ENCODE results near the gene PIGS. TPM values are rescaled to one million over a fixed set of nuclear protein-coding genes. Genes with fewer than 3 reads are reported as not detected.

The PIGS gene
- total RNA-seq, 1 experiment from 2014 or later = 45.8 TPM

DNA sequence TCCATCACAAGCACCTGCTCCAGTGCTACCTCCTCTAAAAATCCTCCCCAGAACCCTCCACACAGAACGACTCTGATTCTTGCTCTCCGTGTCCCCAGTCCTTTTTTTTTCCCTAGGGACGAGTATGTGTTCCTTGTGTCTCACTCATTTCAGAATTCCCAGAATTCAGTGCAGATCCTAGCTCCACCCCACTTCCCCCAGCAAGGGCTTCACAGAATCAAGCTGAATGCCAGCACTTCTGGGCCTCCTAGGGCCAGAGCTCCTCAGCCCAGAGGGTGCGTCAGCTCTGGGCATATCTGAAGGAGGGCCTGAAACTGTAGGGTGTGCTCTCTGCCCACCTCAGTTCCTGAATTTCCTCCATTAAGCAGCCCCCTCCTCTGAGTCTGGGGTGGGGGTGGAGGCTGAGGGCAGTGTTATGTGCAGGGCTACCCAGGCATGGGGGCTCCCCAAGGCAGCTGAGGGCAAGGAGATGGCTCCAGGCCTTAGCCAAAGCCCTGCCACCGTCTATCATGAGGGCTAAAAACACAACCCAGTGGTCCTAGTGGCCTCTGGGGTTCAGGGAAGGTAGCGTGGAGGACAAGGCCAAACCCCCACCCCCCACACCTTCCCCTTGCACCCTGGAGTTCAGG is 25.4 kb downstream of the PIGS start:
- H2AFZ ChIP-seq (ENCODE audit: low read depth, low read length, poor library complexity, severe bottlenecking) = no peak overlapping the region
- no peaks in the 10 kb centered on the region for H4K20me1 ChIP-seq (ENCODE audit: insufficient read depth)
- ChIA-PET POLR2A (no interaction called here), CTCF (no interaction called here), RAD21 (ENCODE audit: low non-redundant PET in 1 of 2, low total read pairs in 2 of 2, uncharacterized antibody in 2 of 2, unreplicated experiment in 2 of 2) (no interaction called here)
- no peak for DNase-seq (ENCODE audit: low read depth, low spot score)
- H3K9me2 ChIP-seq (ENCODE audit: insufficient read depth) = no peaks in the 10 kb centered on the region
- no peaks in the 10 kb centered on the region for H3K27me3 ChIP-seq (ENCODE audit: insufficient read depth, low read length)
- H3K27ac ChIP-seq (ENCODE audit: low read depth, low read length) = no peak overlapping the region
- TF ChIP-seq POLR2A (IDR thresholded peaks at IDR 0.05; ENCODE audit: borderline replicate concordance, extremely low read depth, insufficient read depth, insufficient read length) = no peak
- no peak for ATAC-seq
- H3K4me3 ChIP-seq (replicated peaks in 1 of 2; ENCODE audit: low read depth in 1 of 2, low read length in 2 of 2) = no peak overlapping the region
- peaks cover 0 to 4% of the 10 kb centered on the region in 2 experiments; a peak in 2 of 4 replicates for H3K36me3 ChIP-seq (ENCODE audit: control insufficient read depth in 1 of 2, insufficient read depth in 2 of 2, low read length in 2 of 2)
- H3K79me2 ChIP-seq (ENCODE audit: insufficient read depth, low read length) = peaks cover 5% of the 10 kb centered on the region; the same call in 1 of the 2 replicates
- intact Hi-C loops (cut with micrococcal nuclease) = no loop called here
- BruUV-seq (replicated peaks) = no TSS peak
- H3K9me3 ChIP-seq (ENCODE audit: control insufficient read depth in 1 of 2, insufficient read depth in 1 of 2, low read depth in 1 of 2, low read length in 2 of 2) = no peaks in the 10 kb centered on the region
- peaks cover 0 to 10% of the 10 kb centered on the region in 2 experiments; a peak in 1 of 4 replicates for H3K4me1 ChIP-seq (ENCODE audit: control insufficient read depth in 1 of 2, insufficient read depth in 2 of 2, low read length in 2 of 2)
- no peak overlapping the region for H3K9ac ChIP-seq (ENCODE audit: low read length)
- no peak overlapping the region for H3K4me2 ChIP-seq (ENCODE audit: low read length)

DNA sequence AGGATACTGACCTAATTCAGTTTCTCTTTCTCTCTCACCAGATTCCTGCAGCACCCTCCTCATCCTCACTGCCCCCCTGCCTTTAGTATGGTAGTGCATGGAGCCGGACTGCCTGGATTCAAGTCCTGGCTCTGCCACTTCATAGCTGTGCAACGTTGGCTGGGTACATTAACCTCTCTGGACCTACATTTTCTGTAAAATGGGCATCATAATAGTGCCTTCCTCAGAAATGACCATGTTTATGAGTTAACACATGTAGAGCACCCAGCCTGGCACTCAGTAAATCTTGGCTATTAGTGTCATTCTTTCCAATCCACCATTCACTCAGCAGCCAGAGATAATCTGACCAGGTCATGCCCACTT is 26.2 kb downstream of the PIGS start:
- Histone ChIP-seq H3K9ac (ENCODE audit: low read length) (no peak overlapping the region), H3K4me2 (ENCODE audit: low read length) (no peak overlapping the region), H3K9me2 (ENCODE audit: insufficient read depth) (no peaks in the 10 kb centered on the region), H3K9me3 (ENCODE audit: control insufficient read depth in 1 of 2, insufficient read depth in 1 of 2, low read depth in 1 of 2, low read length in 2 of 2) (no peaks in the 10 kb centered on the region), H3K27ac (ENCODE audit: low read depth, low read length) (no peak overlapping the region), H3K4me1 (ENCODE audit: control insufficient read depth in 1 of 2, insufficient read depth in 2 of 2, low read length in 2 of 2) (peaks cover 0 to 10% of the 10 kb centered on the region in 2 experiments; a peak in 1 of 4 replicates), H3K36me3 (ENCODE audit: control insufficient read depth in 1 of 2, insufficient read depth in 2 of 2, low read length in 2 of 2) (peaks cover 0 to 4% of the 10 kb centered on the region in 2 experiments; a peak in 2 of 4 replicates), H3K79me2 (ENCODE audit: insufficient read depth, low read length) (no peaks in the 10 kb centered on the region), H2AFZ (ENCODE audit: low read depth, low read length, poor library complexity, severe bottlenecking) (no peak overlapping the region), H4K20me1 (ENCODE audit: insufficient read depth) (no peaks in the 10 kb centered on the region), H3K27me3 (ENCODE audit: insufficient read depth, low read length) (no peaks in the 10 kb centered on the region), H3K4me3 (replicated peaks in 1 of 2; ENCODE audit: low read depth in 1 of 2, low read length in 2 of 2) (no peak overlapping the region)
- no TSS peak for BruUV-seq (replicated peaks)
- CTCF ChIA-PET = no interaction called here
- no peak for ATAC-seq
- RAD21 ChIA-PET (ENCODE audit: low non-redundant PET in 1 of 2, low total read pairs in 2 of 2, uncharacterized antibody in 2 of 2, unreplicated experiment in 2 of 2) = no interaction called here
- POLR2A ChIA-PET = no interaction called here
- DNase-seq (ENCODE audit: low read depth, low spot score) = no peak
- intact Hi-C loops (cut with micrococcal nuclease) = no loop called here
- no peak for TF ChIP-seq POLR2A (IDR thresholded peaks at IDR 0.05; ENCODE audit: borderline replicate concordance, extremely low read depth, insufficient read depth, insufficient read length)
